ENCODE measurements around the gene CAPN1.

DNA sequence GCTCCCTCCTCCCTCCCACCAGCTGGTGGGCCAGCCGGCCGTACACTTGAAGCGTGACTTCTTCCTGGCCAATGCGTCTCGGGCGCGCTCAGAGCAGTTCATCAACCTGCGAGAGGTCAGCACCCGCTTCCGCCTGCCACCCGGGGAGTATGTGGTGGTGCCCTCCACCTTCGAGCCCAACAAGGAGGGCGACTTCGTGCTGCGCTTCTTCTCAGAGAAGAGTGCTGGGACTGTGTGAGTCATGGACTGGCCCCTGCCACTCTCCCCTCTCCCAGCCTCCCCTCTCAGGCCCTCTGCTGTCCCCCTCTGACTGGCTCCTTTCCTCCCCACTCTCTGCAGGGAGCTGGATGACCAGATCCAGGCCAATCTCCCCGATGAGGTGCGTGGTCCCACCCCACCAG, 24.7 kb downstream of the CAPN1 start:
- no peak for TF ChIP-seq POLR2A (IDR thresholded peaks at IDR 0.05; ENCODE audit: low read length)
- no peak for TF ChIP-seq GATA1 (IDR thresholded peaks at IDR 0.05; ENCODE audit: low read depth, low read length)

All from erythroblast (primary cell).